Lower lobe of right lung (tissue), 2 donors: ENCODE data around the gene KLRF2. TPM values are rescaled to one million over a fixed set of nuclear protein-coding genes. Genes with fewer than 3 reads are reported as not detected.
A peak's percentile ranks its signal among the peaks of the same experiment; 100 is the strongest.

Experiments used
- ATAC-seq, 2 donors: fragments of 200-7000 bp; cut with Tn5 transposase; one replicate each; pipeline ENCODE4 v1.9.1; 2020 to 2022; ENCODE audit warnings: mild to moderate bottlenecking in 2 of 2, moderate library complexity in 2 of 2
- DNase-seq: peaks from one replicate; pipeline ENCODE4 v3.0.0-alpha.2; 2020
- H3K27ac ChIP-seq: fragments of 200-600 bp; one replicate; pipeline ENCODE4 v1.8.0; 2022
- H3K27me3 ChIP-seq: fragments of 200-600 bp; one replicate; pipeline ENCODE4 v1.8.0; 2022; ENCODE audit warnings: low read depth
- H3K36me3 ChIP-seq: fragments of 200-600 bp; one replicate; pipeline ENCODE4 v1.8.0; 2022; ENCODE audit warnings: mild to moderate bottlenecking
- H3K4me1 ChIP-seq: fragments of 200-600 bp; one replicate; pipeline ENCODE4 v1.8.0; 2022
- H3K4me3 ChIP-seq: fragments of 200-600 bp; one replicate; pipeline ENCODE4 v1.8.0; 2022; ENCODE audit warnings: mild to moderate bottlenecking
- H3K9me3 ChIP-seq: fragments of 200-600 bp; one replicate; pipeline ENCODE4 v1.8.0; 2022
- CTCF ChIP-seq: fragments of 200-600 bp; IDR thresholded peaks from one replicate; pipeline ENCODE4 v1.8.0; 2022; ENCODE audit warnings: antibody characterized with exemption, mild to moderate bottlenecking
- intact Hi-C: fragments of 100-400 bp; cut with DNase I; formaldehyde crosslinking; loops from one replicate; pipeline ENCODE4 v1.11.0; 2022
- total RNA-seq: library from RNA; stranded (reverse); fragmentation: NEBNext Ultra II Directional; extraction: Animal tissue kit (Norgen Biotek cat#: 25700); gene quantifications from one replicate; pipeline ENCODE4 v1.2.1, GENCODE V29; 2021
- donor health status: DM: no; HTN: yes; CAD: no; lungs with severe emphysema.

Gene KLRF2
- total RNA-seq, 1 donor from 2014 or later, result not detected

GRCh38 chr12:9925705-9926393 is 44.6 kb downstream of the KLRF2 start:
- Histone ChIP-seq H3K4me1 (peaks cover 4% of the 10 kb centered on the region), H3K4me3 (peak overlapping the region; percentile 34), H3K27me3 (no peaks in the 10 kb centered on the region), H3K36me3 (no peaks in the 10 kb centered on the region), H3K27ac (no peak overlapping the region), H3K9me3 (no peaks in the 10 kb centered on the region)
- peak; percentile 48 for TF ChIP-seq CTCF
- ATAC-seq, result peak; percentile 58 to 62
- intact Hi-C loops, result no loop called here
- DNase-seq, result no peak

- TF ChIP-seq CTCF, result no peak
- H3K9me3 ChIP-seq, result no peaks in the 10 kb centered on the region
- ATAC-seq, result no peak
- DNase-seq, result no peak
- H3K27me3 ChIP-seq, result no peaks in the 10 kb centered on the region
- H3K36me3 ChIP-seq, result no peaks in the 10 kb centered on the region
- no peak overlapping the region for H3K27ac ChIP-seq
- intact Hi-C loops, result no loop called here
- peaks cover 4% of the 10 kb centered on the region for H3K4me1 ChIP-seq
- H3K4me3 ChIP-seq, result no peak overlapping the region
Observed at GRCh38 chr12:9926876-9927275, 45.6 kb downstream of the KLRF2 start.

- no peak for TF ChIP-seq CTCF
- no peaks in the 10 kb centered on the region for H3K27me3 ChIP-seq
- H3K4me1 ChIP-seq, result peaks cover 4% of the 10 kb centered on the region
- intact Hi-C loops, result no loop called here
- ATAC-seq (no peak), DNase-seq (no peak)
- no peaks in the 10 kb centered on the region for H3K36me3 ChIP-seq
- no peak overlapping the region for H3K27ac ChIP-seq
- no peak overlapping the region for H3K4me3 ChIP-seq
- no peaks in the 10 kb centered on the region for H3K9me3 ChIP-seq
Observed at GRCh38 chr12:9928607-9929006, 47.3 kb downstream of the KLRF2 start.

- DNase-seq (no peak), ATAC-seq (no peak)
- Histone ChIP-seq H3K27ac (no peak overlapping the region), H3K9me3 (no peaks in the 10 kb centered on the region), H3K27me3 (no peaks in the 10 kb centered on the region), H3K4me3 (no peak overlapping the region), H3K36me3 (no peaks in the 10 kb centered on the region), H3K4me1 (no peaks in the 10 kb centered on the region)
- TF ChIP-seq CTCF, result no peak
- intact Hi-C loops, result no loop called here
Observed at GRCh38 chr12:9931245-9931644, 50.0 kb downstream of the KLRF2 start.

DNA sequence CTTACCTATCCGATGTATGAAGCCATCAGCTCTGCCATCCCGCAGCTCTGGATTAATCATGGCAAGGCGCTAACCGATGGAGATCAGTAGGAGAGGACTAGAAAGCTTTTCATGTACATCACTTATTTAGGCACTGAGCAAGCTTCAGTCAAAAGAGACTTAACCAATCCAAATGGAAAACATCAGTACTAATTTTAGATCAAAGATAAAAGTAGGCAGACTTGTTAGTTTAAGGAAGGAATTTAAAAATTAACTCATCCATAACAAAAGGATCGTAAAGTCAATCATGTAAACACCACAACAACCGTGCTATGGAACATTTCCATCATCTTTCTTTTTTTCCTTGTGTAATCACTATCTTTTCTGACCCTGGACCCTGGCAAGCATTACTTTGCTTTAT is 51.0 kb downstream of the KLRF2 start, which contains the start of gene CLEC2A:
CLEC2A (minus strand) TSS at position 101 of the 400 bp plus-strand sequence; CDS start at position 60, 41 bp downstream.
- H3K36me3 ChIP-seq, result no peaks in the 10 kb centered on the region
- TF ChIP-seq CTCF, result no peak
- DNase-seq (no peak), ATAC-seq (no peak)
- no peak within 1 kb of the TSS for H3K27ac ChIP-seq
- H3K9me3 ChIP-seq, result no peaks in the 10 kb centered on the region
- H3K4me3 ChIP-seq, result no peak within 1 kb of the TSS
- intact Hi-C loops, result no loop called here
- H3K27me3 ChIP-seq, result no peaks in the 10 kb centered on the region
- H3K4me1 ChIP-seq, result no peaks in the 10 kb centered on the region
